ENCODE measurements around the gene NCOA7. TPM values are rescaled to one million over a fixed set of nuclear protein-coding genes. Genes with fewer than 3 reads are reported as not detected.

The NCOA7 gene
- 12.5 TPM for total RNA-seq
- long read RNA-seq, partial matches to known transcripts: 1 of 5 reads
- long read RNA-seq, other reads (novel, unspliced or antisense): 4 of 5 reads

DNA sequence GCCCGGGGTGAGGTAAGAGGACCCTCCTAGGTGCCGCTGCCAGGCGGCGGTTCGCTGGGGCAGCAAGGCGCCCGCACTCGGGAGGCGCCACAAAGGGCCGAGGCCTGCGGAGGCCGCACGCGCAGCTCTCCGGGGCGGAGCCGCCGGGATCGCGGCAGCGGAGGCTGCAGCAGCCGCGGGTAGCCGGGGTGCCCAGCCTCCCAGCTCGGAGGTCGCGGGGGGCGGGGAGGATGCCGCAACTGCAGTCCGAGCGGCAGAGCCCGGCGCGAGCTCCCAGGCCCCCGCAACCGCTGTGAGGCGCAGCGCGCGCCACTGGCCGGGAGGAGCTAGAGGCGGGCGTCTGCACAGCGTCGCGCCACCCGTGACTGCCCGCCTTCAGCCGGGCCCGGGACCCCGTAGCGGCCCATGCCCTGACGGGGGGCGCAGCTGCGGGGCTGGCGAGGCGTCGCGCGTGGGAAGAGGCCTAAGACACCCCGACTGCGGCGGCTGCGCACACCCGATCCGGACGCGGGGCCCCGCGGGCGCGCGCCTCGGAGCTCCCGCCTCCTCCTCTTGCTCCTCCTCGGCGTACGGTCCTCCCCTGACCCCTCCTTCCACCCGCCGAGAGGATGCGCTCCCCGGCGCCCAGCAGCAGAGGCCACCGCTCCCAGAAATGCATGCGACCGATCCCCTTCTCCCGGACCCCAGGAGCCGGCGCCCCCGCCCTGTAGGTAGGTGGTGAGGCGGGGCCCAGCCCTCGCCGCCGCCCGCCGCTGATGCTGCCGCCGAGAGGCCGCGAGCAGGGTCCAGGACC lies at the start of gene NCOA7:
Gene NCOA7 (plus strand): TSS at position 603 of the 793 bp plus-strand sequence. CDS start 24,395 bp downstream, outside the sequence.
- ATAC-seq (peak; percentile 94), DNase-seq (ENCODE audit: missing footprints) (peak; percentile 91)
- intact Hi-C loops (cut with DNase I): loop anchor here (1.0 to 5.0 kb wide), 3 partner anchors 10 to 166 kb away; partner anchors contain the start of gene HINT3

GRCh38 chr6:125741336-125741735 lies 49.4 kb upstream of the NCOA7 start:
- intact Hi-C loops (cut with DNase I): no loop called here

GRCh38 chr6:125742024-125742423 lies 48.7 kb upstream of the NCOA7 start:
- no peak for DNase-seq (ENCODE audit: missing footprints)
- intact Hi-C loops (cut with DNase I): loop anchor here (2.0 kb wide), 1 partner anchor 69 kb away; no protein-coding TSS in a partner anchor
- ATAC-seq: no peak

More at GRCh38 chr6:125741336-125741735, 49.4 kb upstream of the NCOA7 start:
- ATAC-seq (no peak), DNase-seq (ENCODE audit: missing footprints) (no peak)

DNA sequence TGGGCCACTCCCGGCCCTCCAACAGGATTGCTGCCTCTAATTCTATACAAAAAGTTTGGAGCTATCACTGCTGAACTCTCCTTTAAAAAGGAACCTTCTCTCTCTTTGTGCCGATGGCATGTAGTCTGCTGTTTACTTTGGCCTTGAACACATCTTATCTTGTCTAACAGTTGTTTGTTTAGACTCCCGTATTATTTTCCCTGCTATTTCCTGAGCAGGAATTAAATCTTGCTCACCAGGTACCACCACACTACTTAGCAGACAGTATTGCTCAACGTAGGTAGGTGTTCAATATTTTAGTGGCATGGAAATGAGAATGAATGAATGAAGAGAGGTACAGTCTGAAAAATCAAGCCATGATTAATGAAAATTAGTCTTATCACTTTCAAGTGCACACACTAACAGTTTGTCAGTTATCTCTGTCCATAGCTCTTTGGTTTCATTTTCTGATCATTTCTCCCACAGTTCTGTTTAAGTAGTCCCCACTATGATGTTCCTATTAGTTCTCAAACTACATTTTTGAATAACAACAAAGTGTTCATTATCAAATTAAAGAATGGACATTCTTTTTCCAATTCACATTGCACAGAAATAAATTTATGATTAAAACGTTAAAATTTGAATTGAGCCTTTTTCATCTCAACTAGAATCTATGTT lies 48.2 kb upstream of the NCOA7 start:
- no peak for DNase-seq (ENCODE audit: missing footprints)
- intact Hi-C loops (cut with DNase I): loop anchor here (2.0 kb wide), 1 partner anchor 70 kb away; no protein-coding TSS in a partner anchor
- no peak for ATAC-seq

DNA sequence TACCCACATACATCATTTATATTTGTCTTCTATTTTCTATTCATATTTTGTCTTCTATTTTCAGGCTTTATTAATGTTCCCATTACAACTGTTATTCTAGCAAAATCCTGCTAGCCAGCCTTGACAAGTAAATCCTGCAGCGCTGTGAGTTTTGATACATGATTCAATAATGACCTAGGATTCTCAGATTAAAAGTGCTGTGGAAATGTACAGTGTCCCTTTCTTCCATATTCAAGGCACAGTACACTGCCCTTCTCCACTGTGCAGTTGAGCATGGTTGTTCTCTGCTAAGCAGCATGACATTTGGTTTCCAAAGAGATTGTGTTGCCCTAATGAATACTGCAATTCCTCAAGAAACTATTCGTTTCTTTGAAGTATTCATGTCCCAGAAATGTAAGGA lies 47.2 kb upstream of the NCOA7 start:
- no peak for DNase-seq (ENCODE audit: missing footprints)
- no peak for ATAC-seq
- intact Hi-C loops (cut with DNase I): loop anchor here (2.0 kb wide), 1 partner anchor 71 kb away; no protein-coding TSS in a partner anchor

GRCh38 chr6:125745281-125746018 lies 45.3 kb upstream of the NCOA7 start:
- no peak for DNase-seq (ENCODE audit: missing footprints)
- intact Hi-C loops (cut with DNase I): no loop called here
- ATAC-seq: no peak

DNA sequence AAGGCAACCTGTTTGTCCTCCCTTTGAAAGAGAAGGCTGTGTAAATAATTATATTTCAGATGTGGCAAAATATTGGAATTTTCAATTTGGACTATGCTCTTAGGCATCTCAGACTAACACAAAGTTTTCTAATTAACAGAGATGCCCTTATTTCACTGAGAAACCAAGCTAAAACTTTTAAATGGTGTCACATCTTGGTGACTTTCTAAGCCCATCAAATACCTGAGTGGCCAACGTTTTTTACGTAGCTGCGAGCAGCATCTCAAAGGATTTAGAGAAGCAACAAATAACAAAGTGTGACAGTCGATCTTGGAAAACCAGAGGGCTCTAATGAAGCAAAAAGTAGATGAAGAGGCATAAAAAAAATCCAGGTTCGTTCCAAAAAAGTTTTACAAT lies 44.7 kb upstream of the NCOA7 start:
- ATAC-seq: no peak
- no peak for DNase-seq (ENCODE audit: missing footprints)
- intact Hi-C loops (cut with DNase I): no loop called here

- DNase-seq (ENCODE audit: missing footprints) (peak; percentile 83), ATAC-seq (peak; percentile 38)
- intact Hi-C loops (cut with DNase I): no loop called here
These were observed 43.8 kb upstream of the NCOA7 start for GRCh38 chr6:125746731-125747588.

DNA sequence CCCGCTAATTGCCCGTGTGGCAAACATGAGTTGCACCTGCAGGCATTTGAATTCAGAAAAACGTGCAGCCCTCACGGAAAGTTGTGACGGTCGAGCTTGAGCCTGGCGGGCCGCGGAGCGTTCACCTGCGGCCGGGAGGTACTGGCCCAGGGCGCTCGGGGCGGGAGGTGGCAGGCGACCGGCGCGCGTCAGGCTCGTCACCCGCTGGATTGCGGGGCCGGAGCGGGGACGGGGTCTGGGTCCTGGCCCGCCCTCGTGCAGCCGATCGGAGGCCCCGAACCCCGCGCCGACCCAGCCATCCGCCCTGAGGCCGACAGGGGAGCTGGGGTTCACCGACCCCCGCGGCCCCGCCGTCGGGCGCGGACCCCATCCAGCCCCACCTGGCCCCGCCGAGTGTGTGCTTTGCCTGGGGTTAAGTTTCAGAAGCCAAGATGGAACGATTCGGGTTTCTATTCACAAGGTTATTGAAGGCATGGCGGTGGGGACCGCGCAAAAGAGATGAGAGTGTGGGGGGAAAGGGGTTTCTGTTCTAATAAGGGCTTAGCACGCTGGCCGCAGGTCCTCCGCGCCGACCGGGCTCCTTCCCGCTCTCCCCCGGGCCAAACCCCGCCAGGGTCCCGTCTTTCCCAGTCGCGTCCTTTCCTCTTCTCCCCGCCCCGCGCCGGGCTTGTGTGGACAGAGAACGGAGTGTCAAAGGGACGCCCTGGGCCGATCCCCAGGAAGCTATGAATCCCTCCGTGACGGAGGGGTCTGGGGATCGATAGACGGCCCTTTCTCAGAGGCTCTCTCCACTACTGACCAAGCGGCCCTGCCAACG lies 43.0 kb upstream of the NCOA7 start:
- intact Hi-C loops (cut with DNase I): loop anchor here (2.0 kb wide), 1 partner anchor 163 kb away; no protein-coding TSS in a partner anchor
- DNase-seq (ENCODE audit: missing footprints): peak; percentile 84

DNA sequence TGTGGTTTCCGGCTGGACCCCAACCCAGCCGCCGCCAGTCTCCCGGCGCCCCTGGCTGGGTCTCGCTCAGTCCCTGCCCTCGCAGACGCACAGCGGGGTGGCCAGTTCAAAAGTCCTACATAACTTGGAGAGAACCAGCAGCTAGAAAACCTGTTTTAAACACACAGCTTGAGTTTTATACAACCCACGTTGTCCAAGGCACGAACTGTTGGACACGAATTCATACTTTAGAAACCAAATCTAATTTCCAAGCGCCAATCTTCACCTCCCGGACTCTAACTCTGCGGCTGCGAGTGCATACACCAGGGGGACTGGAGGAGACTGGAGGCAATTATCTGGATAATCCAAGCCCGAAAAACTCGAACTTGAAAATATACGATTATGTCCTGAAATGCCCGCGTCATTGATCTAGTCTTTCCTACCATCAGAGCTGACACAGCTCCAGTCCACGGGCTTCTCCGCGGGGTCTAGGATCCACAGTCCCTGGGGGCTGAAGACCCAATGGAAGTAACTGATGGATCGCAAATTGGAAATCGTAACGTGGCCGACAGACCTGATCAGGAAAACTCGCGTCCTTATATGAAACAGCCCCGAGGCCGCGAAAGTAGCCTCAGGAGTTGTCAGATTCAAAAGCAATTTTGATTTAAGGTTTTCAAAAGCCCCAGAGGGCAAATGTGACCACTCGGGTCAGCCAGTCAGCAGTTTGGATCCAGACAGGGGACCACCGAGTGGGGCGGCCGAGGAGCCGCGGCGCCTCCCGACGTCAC lies 42.2 kb upstream of the NCOA7 start:
- DNase-seq (ENCODE audit: missing footprints): no peak
- intact Hi-C loops (cut with DNase I): loop anchor here (2.0 kb wide), 1 partner anchor 164 kb away; no protein-coding TSS in a partner anchor
- no peak for ATAC-seq

More for the DNA sequence above, 43.0 kb upstream of the NCOA7 start:
- ATAC-seq: no peak

DNA sequence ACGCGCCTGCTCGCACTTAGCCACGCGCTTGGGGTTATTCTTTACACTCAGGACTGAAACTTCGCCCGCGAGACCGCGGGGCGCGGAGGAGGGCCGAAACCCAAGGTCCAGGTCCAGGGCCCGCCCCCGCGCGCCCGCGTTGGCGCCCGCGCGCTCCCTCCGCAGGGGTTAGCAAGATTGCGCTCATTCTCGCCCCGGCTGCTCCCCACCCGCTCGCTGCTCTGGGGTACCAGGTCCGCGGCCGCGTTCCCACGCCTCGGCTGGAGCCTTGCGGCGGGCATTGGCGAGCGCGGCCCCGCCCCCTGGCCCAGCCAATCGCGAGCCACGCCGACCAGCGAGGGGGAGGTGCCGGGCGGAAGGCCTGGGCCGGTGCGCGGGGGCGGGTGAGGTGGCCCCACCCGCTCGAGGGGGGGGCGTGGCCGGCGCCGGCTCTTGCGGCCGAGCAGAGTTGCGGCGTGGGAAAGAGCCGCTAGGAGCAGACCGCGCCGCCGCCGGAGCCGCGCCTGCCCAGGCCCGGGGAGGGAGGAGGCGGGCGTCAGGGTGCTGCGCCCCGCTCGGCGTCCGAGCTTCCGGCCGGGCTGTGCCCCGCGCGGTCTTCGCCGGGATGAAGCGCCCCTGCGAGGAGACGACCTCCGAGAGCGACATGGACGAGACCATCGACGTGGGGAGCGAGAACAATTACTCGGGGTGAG lies 41.4 kb upstream of the NCOA7 start, which contains the start of gene HEY2:
Gene HEY2 (plus strand): TSS at position 460 of the 692 bp plus-strand sequence. CDS start 145 bp downstream, at position 605.
- intact Hi-C loops (cut with DNase I): loop anchor here (2.0 kb wide), 1 partner anchor 165 kb away; no protein-coding TSS in a partner anchor
- ATAC-seq (peak; percentile 94), DNase-seq (ENCODE audit: missing footprints) (peak; percentile 97)

GRCh38 chr6:125749865-125750691 lies 40.7 kb upstream of the NCOA7 start:
- intact Hi-C loops (cut with DNase I): loop anchor here (1.0 to 10.0 kb wide), 5 partner anchors 165 to 595 kb away; partner anchors contain the start of gene TPD52L1
- DNase-seq (ENCODE audit: missing footprints): peak; percentile 72
- peak; percentile 9 for ATAC-seq

DNA sequence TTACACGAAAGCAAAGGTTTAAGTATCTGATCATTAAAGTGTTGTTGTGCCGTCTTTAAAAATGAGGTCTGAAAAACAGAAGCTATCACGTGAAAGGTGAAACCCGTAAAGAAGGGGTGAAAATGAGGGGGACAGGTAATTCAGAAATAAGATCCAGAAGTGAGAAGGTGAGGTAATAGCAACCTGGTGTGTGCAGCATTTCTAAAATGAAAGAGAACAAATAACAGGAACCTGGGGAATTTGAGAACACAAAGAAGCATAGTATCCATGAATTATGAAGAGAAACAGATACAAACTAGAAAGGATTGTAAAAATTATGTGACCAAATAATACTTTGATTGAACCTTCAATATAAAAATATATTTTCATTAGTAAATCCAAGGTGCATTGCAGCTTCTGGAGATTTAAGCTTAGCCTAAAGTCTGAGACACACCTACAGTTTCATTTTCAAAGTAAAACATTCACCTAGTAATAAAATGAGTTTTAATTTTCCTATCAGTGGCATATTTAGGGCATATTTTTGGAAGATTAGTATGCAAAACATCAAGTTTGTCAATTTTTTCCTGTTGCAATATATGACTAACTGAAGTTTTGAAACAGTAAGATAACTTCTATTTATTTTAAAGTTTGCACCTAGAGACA lies 39.9 kb upstream of the NCOA7 start:
- intact Hi-C loops (cut with DNase I): loop anchor here (1.0 to 10.0 kb wide), 4 partner anchors 214 to 596 kb away; partner anchors contain the start of gene TPD52L1
- no peak for ATAC-seq
- no peak for DNase-seq (ENCODE audit: missing footprints)

- ATAC-seq (no peak), DNase-seq (ENCODE audit: missing footprints) (no peak)
- intact Hi-C loops (cut with DNase I): loop anchor here (5.0 to 10.0 kb wide), 3 partner anchors 214 to 597 kb away; partner anchors contain the start of gene TPD52L1
These were observed 39.3 kb upstream of the NCOA7 start for GRCh38 chr6:125751334-125751916.

All from Right ventricle myocardium inferior (tissue), 1 donor.